ENCODE data around the gene GCDH.

GRCh38 chr19:12843999-12844732 lies 46.8 kb upstream of the GCDH start:
- TF ChIP-seq CTCF (conservative IDR thresholded peaks at IDR 0.05) = no peak
- no peak for TF ChIP-seq ZFX (IDR thresholded peaks at IDR 0.05)
